Ovary (tissue), 9 donors: ENCODE results near the gene D2HGDH. TPM values are rescaled to one million over a fixed set of nuclear protein-coding genes. Genes with fewer than 3 reads are reported as not detected.
A peak's percentile ranks its signal among the peaks of the same experiment; 100 is the strongest.

Source experiments
- DNase-seq, 5 donors: peaks; one replicate each; pipeline ENCODE4 v3.0.0-alpha.2; 2019 to 2020
- H3K27ac ChIP-seq, 2 donors: fragments of 200-600 bp; one replicate each; pipeline versions ENCODE4 v1.5.1 to v1.8.0; 2019 to 2022
- H3K27me3 ChIP-seq: fragments of 200-600 bp; one replicate; pipeline ENCODE4 v1.8.0; 2022
- H3K36me3 ChIP-seq: fragments of 200-600 bp; sonication (generic); one replicate; pipeline ENCODE4 v1.5.1; 2019
- H3K4me1 ChIP-seq: one replicate; pipeline ENCODE4 v1.8.1; 2013; ENCODE audit warnings: mild to moderate bottlenecking, moderate library complexity; ENCODE audit not compliant: insufficient read depth
- H3K4me3 ChIP-seq: fragments of 200-600 bp; sonication (generic); one replicate; pipeline ENCODE4 v1.5.1; 2017
- H3K9me3 ChIP-seq, 2 donors: fragments of 200-600 bp in 1 of 2; sonication (generic) in 1 of 2; one replicate each; pipeline versions ENCODE4 v1.5.1 to v1.8.1; 2013 to 2019; ENCODE audit warnings: mild to moderate bottlenecking in 1 of 2, moderate library complexity in 1 of 2
- EP300 ChIP-seq: sonication (generic); formaldehyde crosslinking; IDR thresholded peaks from one replicate; pipeline ENCODE4 v1.6.1; 2017; ENCODE audit warnings: antibody characterized with exemption
- POLR2A ChIP-seq: fragments of 450-650 bp; IDR thresholded peaks from one replicate; pipeline ENCODE4 v1.6.1; 2017; ENCODE audit warnings: antibody characterized with exemption, mild to moderate bottlenecking, moderate library complexity
- WGBS, 3 donors: extraction: QIAGEN DNeasy Blood & Tissue Kit in 1 of 3; methylation state at CpG; one replicate each; pipeline versions ENCODE4 v1.1.5 to v1.1.7; 2013 to 2017; 5-methylcytosine and 5-hydroxymethylcytosine counted together
- intact Hi-C, 4 donors: fragments of 100-400 bp; cut with DNase I; formaldehyde crosslinking; loops; one replicate each; pipeline versions ENCODE4 v1.11.0 to v1.15.1; 2022 to 2023
- polyA plus RNA-seq, 2 donors: library from polyadenylated mRNA; stranded (reverse); fragments of 200-250 nt in 1 of 2; fragments of 350-450 nt in 1 of 2; fragmentation: Illumina TruSeq in 1 of 2; extraction: RNeasy Lipid Tissue Mini Kit (QIAGEN cat#74804) in 1 of 2; gene quantifications; one replicate each; pipeline ENCODE4 v1.2.3, GENCODE V29; 2013 to 2014
- total RNA-seq, 7 donors: library from RNA; depleted of rRNA in 2 of 7; stranded (reverse); fragments of >200 nt in 2 of 7; fragmentation: NEBNext Ultra II Directional in 3 of 7; extraction: Animal tissue kit (Norgen Biotek cat#: 25700) in 3 of 7; gene quantifications; one replicate each; pipeline versions ENCODE4 v1.1.0 to v1.2.4, GENCODE V29; 2016 to 2023
- TF ChIP-seq, protein P1 (sequence below), 3 donors: fragments of 450-650 bp in 2 of 3; fragments of 200-600 bp in 1 of 3; IDR thresholded peaks; one replicate each; pipeline versions ENCODE4 v1.5.1 to v1.8.0; 2016 to 2022; ENCODE audit warnings: antibody characterized with exemption in 3 of 3, mild to moderate bottlenecking in 1 of 3
- donor health status: DM: no; HTN: no; CAD: no; lungs with moderate emphysema.
- donor health status: DM: no; HTN: no; CAD: no.
- donor health status: Bipolar disorder and iron deficiency.
- donor health status: DM: yes; HTN: yes; CAD: no.
- donor health status: DM: no; HTN: no; CAD: no.
- donor health status: DM: yes; HTN: yes; CAD: no.

Gene D2HGDH
- total and polyA plus RNA-seq, 9 donors, result 0.63 to 35.1 (median 24.6) TPM

DNA sequence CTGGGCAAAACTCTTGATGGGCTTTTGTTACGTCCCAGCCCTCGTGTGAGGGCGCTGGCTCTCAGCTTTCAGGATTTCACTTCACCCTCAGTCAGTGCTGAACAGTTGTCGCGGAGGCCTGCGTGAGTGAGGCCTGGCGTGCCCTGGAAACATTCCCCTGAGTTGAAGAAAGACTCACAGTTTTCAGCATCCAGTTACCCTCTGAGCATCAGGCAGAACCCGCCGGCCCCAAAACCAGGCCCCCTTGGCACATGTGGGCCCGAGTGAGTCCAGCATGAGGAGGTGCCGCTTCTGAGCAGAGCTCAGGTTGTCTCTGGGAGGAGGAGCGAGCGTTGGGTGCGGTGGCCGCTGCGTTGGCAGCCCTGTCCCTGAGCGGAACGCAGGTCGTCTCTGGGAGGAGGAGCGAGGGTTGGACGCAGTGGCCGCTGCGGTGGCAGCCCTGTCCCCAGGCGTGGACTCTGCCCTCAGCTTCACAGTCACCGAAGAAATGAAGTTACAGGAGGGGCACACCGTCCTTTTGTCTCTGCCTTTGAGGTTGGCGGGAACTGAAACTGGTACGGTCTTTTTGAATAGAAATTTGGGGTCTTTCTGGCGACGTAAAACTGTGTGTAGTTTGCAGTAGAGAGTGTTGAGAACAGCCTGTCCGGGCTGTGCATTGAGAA is 74.4 kb downstream of the D2HGDH start, which contains the start of gene NEU4:
NEU4 (plus strand) TSS at position 473 of the 662 bp plus-strand sequence. CDS start 5,292 bp downstream, outside the sequence.
- H3K36me3 ChIP-seq, result no peaks in the 10 kb centered on the region
- H3K27me3 ChIP-seq, result no peaks in the 10 kb centered on the region
- no peak within 1 kb of the TSS for H3K27ac ChIP-seq
- no peak within 1 kb of the TSS for H3K4me3 ChIP-seq
- TF ChIP-seq, protein P1, sequence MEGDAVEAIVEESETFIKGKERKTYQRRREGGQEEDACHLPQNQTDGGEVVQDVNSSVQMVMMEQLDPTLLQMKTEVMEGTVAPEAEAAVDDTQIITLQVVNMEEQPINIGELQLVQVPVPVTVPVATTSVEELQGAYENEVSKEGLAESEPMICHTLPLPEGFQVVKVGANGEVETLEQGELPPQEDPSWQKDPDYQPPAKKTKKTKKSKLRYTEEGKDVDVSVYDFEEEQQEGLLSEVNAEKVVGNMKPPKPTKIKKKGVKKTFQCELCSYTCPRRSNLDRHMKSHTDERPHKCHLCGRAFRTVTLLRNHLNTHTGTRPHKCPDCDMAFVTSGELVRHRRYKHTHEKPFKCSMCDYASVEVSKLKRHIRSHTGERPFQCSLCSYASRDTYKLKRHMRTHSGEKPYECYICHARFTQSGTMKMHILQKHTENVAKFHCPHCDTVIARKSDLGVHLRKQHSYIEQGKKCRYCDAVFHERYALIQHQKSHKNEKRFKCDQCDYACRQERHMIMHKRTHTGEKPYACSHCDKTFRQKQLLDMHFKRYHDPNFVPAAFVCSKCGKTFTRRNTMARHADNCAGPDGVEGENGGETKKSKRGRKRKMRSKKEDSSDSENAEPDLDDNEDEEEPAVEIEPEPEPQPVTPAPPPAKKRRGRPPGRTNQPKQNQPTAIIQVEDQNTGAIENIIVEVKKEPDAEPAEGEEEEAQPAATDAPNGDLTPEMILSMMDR (IDR thresholded peaks at IDR 0.05), result no peak
- TF ChIP-seq EP300 (no peak), POLR2A (no peak)
- WGBS, 3 donors, result 88 to 94% (median 89%) methylated on average over 31 of the region's 31 CpGs
- no peaks in the 10 kb centered on the region for H3K9me3 ChIP-seq
- intact Hi-C loops, result no loop called here
- DNase-seq, result peak in 3 of 5 donors; percentile 12 to 45 (median 16)
- peaks cover 1% of the 10 kb centered on the region for H3K4me1 ChIP-seq

GRCh38 chr2:241809383-241810306 is 75.2 kb downstream of the D2HGDH start:
- H3K27ac ChIP-seq, result no peak overlapping the region
- peak in 2 of 5 donors; percentile 14 to 38 for DNase-seq
- no peaks in the 10 kb centered on the region for H3K9me3 ChIP-seq
- 82 to 89% (median 82%) methylated on average over 29 of the region's 29 CpGs for WGBS, 3 donors
- peaks cover 1% of the 10 kb centered on the region for H3K4me1 ChIP-seq
- H3K27me3 ChIP-seq, result no peaks in the 10 kb centered on the region
- no peak overlapping the region for H3K4me3 ChIP-seq
- TF ChIP-seq EP300 (no peak), POLR2A (no peak)
- TF ChIP-seq, protein P1 (IDR thresholded peaks at IDR 0.05), result no peak
- H3K36me3 ChIP-seq, result no peaks in the 10 kb centered on the region
- intact Hi-C loops, result loop anchor here in 1 of 4 donors (5.0 kb wide), 1 partner anchor 847 kb away; no protein-coding TSS in a partner anchor

DNA sequence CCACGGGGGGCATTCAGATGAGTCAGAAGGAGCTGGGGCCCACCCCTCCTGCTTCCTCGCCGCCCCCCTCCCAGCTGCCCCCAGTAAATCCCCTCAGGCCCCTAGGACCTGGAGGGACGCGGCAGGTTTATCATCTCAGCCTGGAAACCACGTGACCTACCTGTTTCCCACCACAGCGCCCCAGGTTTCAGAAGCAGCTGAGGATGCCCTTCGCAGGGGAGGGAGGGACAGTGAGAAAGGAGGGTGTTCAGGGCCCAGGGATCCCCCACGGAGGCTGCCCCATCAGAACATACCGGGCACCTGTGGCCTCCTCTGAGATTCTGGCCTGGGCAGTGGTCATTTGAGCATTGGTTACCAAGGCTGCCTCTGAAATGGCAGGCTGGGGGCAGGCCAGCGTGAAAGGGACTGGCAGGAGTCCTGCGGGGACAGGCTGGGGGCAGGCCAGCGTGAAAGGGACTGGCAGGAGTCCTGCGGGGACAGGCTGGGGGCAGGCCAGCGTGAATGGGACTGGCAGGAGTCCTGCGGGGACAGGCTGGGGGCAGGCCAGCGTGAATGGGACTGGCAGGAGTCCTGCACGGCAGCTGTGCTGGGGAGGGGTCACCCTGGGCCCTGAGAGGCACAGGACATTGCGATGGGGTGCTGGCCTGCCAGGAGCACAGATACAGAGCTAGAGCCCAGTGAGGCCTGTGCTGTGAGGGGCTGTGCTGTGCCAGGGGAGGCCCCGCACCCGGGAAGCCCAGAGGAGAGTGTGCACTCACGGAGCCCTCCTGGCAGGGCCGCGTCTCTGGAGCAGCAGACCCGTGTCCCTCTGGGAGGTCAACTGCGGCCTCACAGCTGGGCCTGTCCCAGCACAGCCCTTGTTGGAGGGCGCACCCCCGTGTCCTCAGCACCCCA is 76.1 kb downstream of the D2HGDH start:
- intact Hi-C loops, result loop anchor here in 1 of 4 donors (5.0 kb wide), 1 partner anchor 848 kb away; no protein-coding TSS in a partner anchor
- Histone ChIP-seq H3K9me3 (no peaks in the 10 kb centered on the region), H3K27me3 (no peaks in the 10 kb centered on the region), H3K4me3 (no peak overlapping the region), H3K27ac (no peak overlapping the region), H3K36me3 (no peaks in the 10 kb centered on the region), H3K4me1 (no peaks in the 10 kb centered on the region)
- 79 to 81% (median 79%) methylated on average over 23 to 28 of the region's 28 CpGs for WGBS, 3 donors
- TF ChIP-seq, protein P1 (IDR thresholded peaks at IDR 0.05), result no peak
- DNase-seq, result peak in 1 of 5 donors; percentile 16
